ENCODE data around the gene UBE2J1.

Gene UBE2J1

GRCh38 chr6:89290401-89291155, 61.9 kb downstream of the UBE2J1 start:
- no peak for DNase-seq (ENCODE audit: low spot score)

DNA sequence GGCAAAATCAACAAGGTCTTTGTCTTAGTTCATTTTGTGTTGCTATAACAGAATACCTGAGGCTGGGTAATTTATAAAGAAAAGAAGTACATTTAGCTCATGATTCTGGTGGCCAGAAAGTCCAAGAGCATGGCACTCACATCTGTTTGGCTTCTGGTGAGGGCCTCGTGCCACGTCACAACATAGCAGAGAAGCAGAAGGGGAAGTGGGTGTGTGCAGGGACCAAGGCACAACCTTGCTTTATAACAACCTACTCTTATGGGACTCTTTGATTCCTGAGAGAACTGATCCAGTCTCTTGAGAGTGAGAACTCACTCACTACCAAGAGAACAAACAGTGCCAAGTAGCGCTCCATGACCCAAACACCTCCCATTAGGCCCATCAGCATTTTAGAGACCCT, 62.8 kb downstream of the UBE2J1 start:
- no peak for DNase-seq (ENCODE audit: low spot score)

DNA sequence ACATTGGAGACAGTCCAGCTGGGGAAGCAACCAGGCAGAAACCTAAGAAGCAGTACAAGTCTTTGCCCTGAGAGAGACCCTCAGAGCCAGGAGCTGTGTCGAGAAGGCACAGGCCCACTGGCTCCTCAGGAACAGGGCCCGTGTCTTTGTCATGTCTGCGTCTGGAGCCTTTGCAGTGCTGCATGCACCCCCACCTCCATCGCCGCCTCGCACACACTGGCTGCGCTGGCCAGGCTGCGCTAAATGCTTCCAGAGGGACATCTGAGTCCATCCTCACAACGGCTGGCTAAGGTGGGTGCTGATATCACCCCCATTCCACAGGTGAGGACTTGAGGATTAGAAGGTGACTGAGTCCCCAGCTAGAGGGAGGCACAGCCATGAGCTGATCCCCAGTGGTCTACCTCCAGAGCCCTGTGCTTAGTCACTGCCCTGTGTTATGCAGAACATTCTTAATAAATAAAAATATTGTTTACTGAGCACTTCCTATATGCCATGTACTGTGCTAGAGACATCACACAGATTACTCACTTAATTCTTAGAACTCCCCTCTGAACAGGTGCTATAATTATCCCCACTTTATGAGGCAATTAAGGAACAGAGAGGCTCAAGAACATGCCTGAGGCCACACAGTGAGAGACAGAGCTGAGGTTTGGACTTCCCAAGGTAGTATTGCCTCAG, 65.0 kb downstream of the UBE2J1 start:
- DNase-seq (ENCODE audit: low spot score) = no peak

- no peak for DNase-seq (ENCODE audit: low spot score)
Observed at GRCh38 chr6:89286516-89286915, 66.0 kb downstream of the UBE2J1 start.

GRCh38 chr6:89284963-89285735, 67.4 kb downstream of the UBE2J1 start:
- DNase-seq (ENCODE audit: low spot score) = no peak

- no peak for DNase-seq (ENCODE audit: low spot score)
Observed at GRCh38 chr6:89284081-89284480, 68.4 kb downstream of the UBE2J1 start.

GRCh38 chr6:89282749-89283148, 69.8 kb downstream of the UBE2J1 start:
- DNase-seq (ENCODE audit: low spot score) = no peak

GRCh38 chr6:89281779-89282246, 70.7 kb downstream of the UBE2J1 start:
- DNase-seq (ENCODE audit: low spot score) = peak; percentile 43

DNA sequence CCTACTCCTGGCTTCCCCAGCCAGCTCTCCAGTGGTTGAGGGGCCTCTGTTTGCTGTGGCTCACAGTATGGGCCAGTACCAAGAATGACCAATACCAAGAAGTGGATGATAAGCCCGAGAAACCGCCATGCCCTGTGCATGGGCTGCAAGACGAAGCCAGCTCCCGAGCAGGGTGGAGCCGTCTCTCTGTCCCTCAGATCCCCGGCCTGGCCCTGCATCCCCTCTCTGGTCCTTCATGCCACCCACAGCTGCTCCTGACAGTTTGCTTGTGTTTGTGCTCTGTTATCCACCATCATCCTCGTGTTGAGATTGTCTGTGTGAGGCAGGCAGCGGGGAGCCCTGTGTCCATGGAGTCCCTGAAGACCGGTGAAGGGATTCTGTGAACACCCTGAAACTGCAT, 73.6 kb downstream of the UBE2J1 start:
- no peak for DNase-seq (ENCODE audit: low spot score)
